Amniotic epithelial cell (primary cell): Measurements from ENCODE around the gene IKZF5.

ENCODE experiments used
- DNase-seq: peaks from one replicate; pipeline ENCODE4 v3.0.0-alpha.2; 2010; ENCODE audit warnings: low read depth

IKZF5 gene

GRCh38 chr10:123008355-123009104 is at the start of gene IKZF5, which contains the start of gene ACADSB:
IKZF5 (minus strand) TSS chr10:123008795; CDS start chr10:122998625, 10,170 bp downstream.
ACADSB (plus strand) TSS chr10:123009006; CDS start chr10:123009030, 24 bp downstream.
- peak; percentile 96 for DNase-seq

DNA sequence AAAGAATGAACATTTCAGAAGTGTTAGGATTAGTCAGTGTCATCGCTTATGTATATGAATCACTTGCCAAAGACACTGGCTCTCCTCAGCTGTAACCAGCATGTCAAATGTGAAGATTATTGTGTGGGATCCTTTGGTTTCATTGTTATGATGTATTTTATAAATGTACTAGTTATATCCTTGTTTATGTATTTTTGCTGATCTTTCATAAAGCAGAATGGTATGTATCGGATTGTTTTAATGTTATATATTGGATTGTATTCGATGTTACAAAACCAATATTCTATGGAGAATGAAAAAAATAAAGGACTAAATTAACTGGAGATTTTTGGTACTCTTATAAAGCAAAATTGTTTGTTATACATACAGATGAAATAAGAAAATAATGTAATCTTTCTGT is 49.4 kb upstream of the IKZF5 start:
- no peak for DNase-seq

DNA sequence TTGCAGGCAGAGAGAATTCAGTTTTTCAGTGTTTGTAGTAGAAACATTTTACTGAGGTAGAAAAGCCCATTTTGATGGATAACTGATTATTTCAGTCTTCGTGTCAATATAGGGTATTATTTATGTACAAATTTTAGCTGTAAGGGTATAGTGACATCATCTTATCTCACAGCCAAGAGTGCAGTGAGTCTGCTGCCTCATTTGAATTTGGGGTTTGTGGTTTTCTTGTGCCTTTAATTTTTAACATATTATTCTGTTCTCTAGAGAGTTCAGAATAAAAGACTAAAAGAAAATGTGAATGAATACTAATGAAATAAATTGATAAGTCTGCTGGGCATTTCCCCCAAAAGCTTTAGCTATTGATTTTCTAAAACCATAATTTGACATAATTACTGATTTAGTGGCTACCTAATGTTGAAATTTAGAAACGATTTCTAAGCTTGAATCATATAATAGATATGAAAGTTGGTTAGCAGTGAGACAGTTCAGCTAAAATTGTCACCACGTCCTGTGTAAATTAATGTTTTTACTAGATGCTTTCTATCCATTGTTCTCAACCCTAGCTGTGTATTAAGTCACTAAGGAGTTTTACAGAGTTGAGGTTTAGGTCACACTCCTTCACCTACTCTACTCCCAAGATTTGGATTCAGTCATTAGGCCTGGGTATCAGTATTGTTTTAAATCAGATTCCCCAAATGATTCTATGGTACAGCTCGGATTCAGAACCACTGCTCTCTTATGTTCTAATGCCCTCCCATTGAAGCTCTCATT is 37.6 kb upstream of the IKZF5 start:
- DNase-seq = no peak

DNA sequence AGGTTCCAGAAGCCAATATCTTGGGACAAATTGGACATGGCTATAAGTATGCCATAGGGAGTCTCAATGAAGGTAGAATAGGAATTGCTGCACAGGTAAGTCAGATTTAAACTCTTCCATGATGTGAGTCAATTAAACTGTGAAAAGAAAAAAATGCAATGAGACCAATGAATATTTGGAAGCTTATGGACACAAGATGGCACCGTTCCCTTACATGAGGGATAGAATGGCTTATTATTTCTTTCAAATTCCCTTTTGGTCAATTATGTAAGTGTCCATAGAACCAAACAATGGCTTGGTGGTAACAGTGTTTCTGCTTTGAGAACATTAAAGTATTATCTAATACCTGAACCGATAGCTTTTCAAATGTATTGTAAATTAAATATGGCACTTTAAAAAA is 35.8 kb upstream of the IKZF5 start:
- DNase-seq = no peak

GRCh38 chr10:123043409-123043925 is 34.9 kb upstream of the IKZF5 start:
- peak; percentile 60 for DNase-seq

DNA sequence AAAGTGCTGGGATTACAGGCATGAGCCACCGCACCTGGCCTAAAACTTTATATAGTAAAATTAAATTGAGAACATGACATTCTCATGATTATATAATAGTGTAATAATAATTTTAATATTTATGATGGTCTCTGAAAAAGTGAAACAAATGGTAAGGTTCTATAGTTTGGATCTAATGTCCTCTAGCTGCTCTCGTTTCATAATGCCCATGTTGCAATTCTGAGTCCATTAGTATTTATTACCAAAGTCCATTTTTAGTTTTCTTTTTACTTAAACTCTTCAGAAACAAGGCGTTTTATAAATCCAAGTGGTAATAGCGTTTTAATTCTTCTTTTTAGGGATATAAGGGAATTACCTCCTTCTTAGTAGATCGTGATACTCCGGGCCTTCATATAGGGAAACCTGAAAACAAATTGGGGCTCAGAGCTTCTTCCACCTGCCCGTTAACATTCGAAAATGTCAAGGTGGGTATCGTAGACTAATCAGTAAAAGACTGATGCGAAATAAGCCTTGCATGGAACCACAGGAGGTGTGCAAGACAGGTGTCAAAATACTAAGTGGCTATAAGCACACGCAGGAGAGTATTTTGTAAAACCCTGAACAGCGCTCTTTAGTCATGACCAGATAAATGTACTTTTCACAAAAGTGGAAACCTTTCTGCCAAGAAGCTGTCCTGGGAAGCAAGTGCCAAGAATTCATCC is 34.3 kb upstream of the IKZF5 start:
- no peak for DNase-seq

- DNase-seq = no peak
These were observed 31.0 kb upstream of the IKZF5 start for GRCh38 chr10:123039632-123039930.

GRCh38 chr10:123038782-123039631 is 30.4 kb upstream of the IKZF5 start:
- no peak for DNase-seq

GRCh38 chr10:123035467-123036086 is 27.0 kb upstream of the IKZF5 start:
- no peak for DNase-seq

GRCh38 chr10:123034332-123034731 is 25.7 kb upstream of the IKZF5 start:
- no peak for DNase-seq

DNA sequence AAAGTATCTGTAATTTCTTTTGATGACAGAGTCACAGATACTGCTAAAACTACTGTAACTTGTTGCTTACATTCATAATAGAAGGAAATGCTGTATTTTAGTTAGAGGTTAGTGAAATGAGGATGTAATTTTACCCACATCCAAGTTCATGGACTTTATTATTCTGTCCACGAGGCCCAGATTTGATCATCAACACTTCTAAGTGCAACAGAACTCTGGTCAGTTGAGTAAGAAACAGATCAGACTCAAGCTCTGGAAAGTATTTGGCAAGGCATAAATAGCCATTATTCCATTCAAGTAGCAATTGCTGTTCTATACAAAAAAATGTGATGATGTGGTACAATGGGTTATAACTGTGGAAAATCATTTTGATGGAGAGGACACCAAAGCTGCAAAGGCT is 22.5 kb upstream of the IKZF5 start:
- no peak for DNase-seq

DNA sequence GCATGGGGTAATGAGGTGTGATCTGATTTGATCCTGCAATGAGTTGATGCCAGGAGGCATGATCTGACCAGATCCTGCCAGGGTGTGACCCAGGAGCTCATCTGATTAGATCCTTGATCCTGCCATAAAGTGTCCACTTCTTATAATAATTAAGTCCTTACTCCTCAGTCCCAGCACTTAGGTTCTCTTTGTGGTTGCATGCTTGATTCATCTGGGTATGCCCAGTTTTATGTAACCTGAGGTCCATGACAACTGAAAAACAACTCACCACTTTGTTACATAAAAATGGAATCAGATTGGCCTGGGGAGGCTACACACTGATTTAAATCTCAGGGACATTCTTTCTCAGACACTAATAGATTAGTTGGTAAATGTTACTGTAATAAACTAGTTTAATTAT is 19.3 kb upstream of the IKZF5 start:
- DNase-seq = peak; percentile 14

- no peak for DNase-seq
These were observed 17.7 kb upstream of the IKZF5 start for GRCh38 chr10:123026302-123026701.

GRCh38 chr10:123024540-123024939 is 15.9 kb upstream of the IKZF5 start:
- DNase-seq = no peak

GRCh38 chr10:123021517-123021916 is 12.9 kb upstream of the IKZF5 start:
- peak; percentile 15 for DNase-seq

DNA sequence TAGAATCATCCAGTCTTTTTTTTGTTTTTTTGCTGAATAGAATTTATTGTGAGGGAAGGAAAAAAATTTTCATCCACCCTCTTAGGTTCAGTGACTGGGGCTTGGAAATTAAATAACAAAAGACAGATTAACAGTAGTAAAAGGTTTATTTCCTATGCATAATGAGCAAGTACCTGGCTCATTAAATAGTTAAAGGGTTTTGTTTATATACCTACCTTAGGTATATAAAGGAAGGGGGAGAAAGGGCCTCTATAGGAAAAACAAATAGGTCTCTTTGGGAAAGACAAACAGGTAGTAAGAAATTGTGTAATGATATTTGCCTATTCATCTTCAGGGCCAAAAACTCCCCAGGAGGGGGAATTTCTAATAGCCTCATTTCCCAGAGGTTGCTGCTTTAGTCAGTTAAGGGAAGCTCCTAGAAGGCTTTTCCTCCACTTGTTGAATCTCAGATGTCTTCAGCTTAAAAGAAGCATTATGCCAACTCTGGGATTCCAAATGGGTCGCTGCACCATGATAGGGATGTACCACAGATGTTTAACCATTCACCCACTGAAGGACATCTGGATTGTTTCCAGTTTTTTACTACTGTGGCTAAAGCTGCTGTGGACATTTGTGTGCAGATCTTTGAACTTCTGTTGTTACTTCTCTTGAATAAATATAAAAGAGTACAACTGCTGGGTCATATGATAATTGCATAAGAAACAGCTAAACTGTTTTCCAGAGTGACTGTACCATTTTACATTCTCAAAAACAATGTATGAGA is 11.5 kb upstream of the IKZF5 start:
- DNase-seq = no peak

DNA sequence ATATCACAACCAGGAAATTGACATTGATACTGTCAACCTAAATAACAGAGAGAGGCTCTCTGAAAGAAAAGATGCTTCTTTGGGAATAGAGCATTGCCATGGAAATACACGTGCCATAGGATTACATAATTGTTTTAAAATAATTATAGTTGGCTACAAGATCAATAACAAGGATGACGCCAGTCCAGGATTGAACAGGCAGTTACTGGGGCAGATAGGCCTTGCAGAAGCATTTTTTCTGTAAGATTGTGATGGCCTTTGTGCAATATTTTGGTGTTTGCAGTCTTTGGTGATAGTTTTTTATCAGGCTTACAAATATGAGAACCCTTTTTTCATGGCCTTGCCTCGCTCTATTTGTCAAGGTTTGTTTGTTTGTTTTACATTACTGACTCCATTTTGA is 10.7 kb upstream of the IKZF5 start:
- no peak for DNase-seq

DNA sequence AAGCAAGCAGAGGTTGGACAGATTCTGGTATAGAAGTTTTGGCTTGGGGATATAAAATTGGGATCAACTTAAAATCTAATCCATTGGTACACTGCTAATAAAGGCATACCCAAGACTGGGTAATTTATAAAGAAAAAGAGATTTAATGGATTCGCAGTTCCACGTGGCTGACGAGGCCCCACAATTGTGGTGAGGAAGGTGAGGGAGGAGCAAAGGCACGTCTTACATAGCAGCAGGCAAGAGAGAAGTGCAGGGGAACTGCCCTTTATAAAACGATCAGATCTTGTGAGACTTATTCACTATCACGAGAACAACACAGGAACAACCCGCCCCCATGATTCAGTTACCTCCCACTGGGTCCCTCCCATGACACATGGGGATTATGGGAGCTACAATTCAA is 9.9 kb upstream of the IKZF5 start:
- no peak for DNase-seq

DNA sequence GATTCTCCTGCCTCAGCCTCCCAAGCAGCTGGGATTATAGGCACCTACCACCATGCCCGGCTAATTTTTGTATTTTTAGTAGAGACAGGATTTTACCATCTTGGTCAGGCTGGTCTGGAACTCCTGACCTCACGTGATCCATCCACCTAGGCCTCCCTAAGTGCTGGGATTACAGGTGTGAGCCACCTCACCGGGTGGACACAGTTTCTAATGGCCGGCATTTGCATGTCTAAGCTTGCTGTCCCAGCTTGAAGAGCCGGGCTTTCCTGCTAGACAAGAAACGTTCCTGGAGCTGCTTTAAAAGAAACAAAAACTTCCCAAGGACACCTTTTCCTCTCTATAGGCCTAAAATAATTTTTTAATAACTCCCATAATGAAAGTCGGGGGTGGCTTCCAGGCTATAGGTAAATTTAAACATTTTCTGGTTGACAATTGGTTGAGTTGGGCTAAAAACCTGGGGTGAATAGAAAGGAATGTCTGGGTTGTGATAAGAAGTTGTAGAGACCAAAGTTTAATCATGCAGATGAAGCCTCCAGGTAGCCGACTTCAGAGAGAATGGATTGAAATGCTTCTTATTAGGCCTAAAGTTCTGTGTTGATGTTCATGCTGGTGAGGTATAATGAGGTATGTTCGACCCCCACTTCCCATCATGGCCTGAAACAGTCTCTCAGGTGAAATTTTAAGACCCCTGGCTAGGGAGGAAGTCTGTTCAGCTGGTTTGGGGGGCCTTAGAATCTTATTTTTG is 9.0 kb upstream of the IKZF5 start:
- no peak for DNase-seq

GRCh38 chr10:123016228-123016627 is 7.6 kb upstream of the IKZF5 start:
- DNase-seq = no peak
